HepG2 (cell line): Measurements from ENCODE around the gene SHF. TPM values are rescaled to one million over a fixed set of nuclear protein-coding genes. Genes with fewer than 3 reads are reported as not detected.

Experiments used
- ATAC-seq: fragments of 200-7000 bp; cut with Tn5 transposase; 3 replicates; pipeline ENCODE4 v1.9.1; 2020; ENCODE audit warnings: mild to moderate bottlenecking, moderate library complexity
- BruUV-seq: library from RNA; stranded (reverse); fragments of 400-500 nt; replicated peaks from 2 replicates; lab custom pipeline; 2021; lab: Mats Ljungman, UMichigan
- CTCF ChIA-PET: fragments of 300-600 bp; formaldehyde crosslinking; extraction: SDS; loops from one replicate; lab custom pipeline; 2021; ENCODE audit warnings: low total read pairs, inconsistent platforms, low intra/inter-chr PET ratio; lab: Yijun Ruan, JAX
- POLR2A ChIA-PET: fragments of 350-600 bp; sonication (Branson Sonifier 250); formaldehyde crosslinking; loops from one replicate; lab custom pipeline; 2020; ENCODE audit warnings: antibody characterized with exemption, inconsistent platforms; lab: Yijun Ruan, JAX
- DNase-seq: peaks from one replicate; pipeline ENCODE4 v3.0.0-alpha.2; 2015; ENCODE audit warnings: low spot score
- FAIRE-seq: peaks from 3 replicates; lab custom pipeline; 2011; peaks lifted over from hg19 to GRCh38; lab: Jason Lieb, UNC
- H2AFZ ChIP-seq: one replicate; pipeline ENCODE4 v1.6.1; 2011; ENCODE audit warnings: low read length, inconsistent platforms
- H3K27ac ChIP-seq: fragments of 300-600 bp; 3 replicates; pipeline ENCODE4 v1.8.0; 2011; ENCODE audit warnings: mixed run types, mild to moderate bottlenecking, mixed read lengths, low read length, inconsistent platforms; ENCODE audit not compliant: insufficient read depth; ENCODE audit errors: extremely low read length
- H3K27me3 ChIP-seq, 2 experiments: fragments of 200-600 bp in 1 of 2; 2 replicates in 1 of 2; 3 replicates in 1 of 2; pipeline versions ENCODE4 v1.6.0 to v1.8.0; 2011; ENCODE audit warnings: low read length in 2 of 2, mild to moderate bottlenecking in 2 of 2, moderate library complexity in 2 of 2, inconsistent platforms in 1 of 2; ENCODE audit not compliant: insufficient read depth in 2 of 2, control insufficient read depth in 1 of 2
- H3K36me3 ChIP-seq, 2 experiments: fragments of 200-600 bp in 1 of 2; replicated peaks in 1 of 2; 2 replicates in 1 of 2; 3 replicates in 1 of 2; pipeline versions ENCODE4 v1.5.1 to v1.8.0; 2011; ENCODE audit warnings: low read length in 2 of 2, inconsistent platforms in 1 of 2; ENCODE audit not compliant: insufficient read depth in 2 of 2, control insufficient read depth in 1 of 2
- H3K4me1 ChIP-seq: 2 replicates; pipeline ENCODE4 v1.5.1; 2012; ENCODE audit warnings: low read length, inconsistent platforms; ENCODE audit not compliant: insufficient read depth
- H3K4me2 ChIP-seq: 2 replicates; pipeline ENCODE4 v1.6.0; 2011; ENCODE audit warnings: low read depth, low read length, inconsistent platforms
- H3K4me3 ChIP-seq, 3 experiments: fragments of 200-600 bp in 1 of 3; sonication (generic), shearing (Covaris generic) in 1 of 3; replicated peaks in 1 of 3; 2 replicates each; pipeline ENCODE4 v1.5.1; 2011 to 2016; ENCODE audit warnings: low read length in 3 of 3, inconsistent platforms in 2 of 3, low read depth in 2 of 3, mild to moderate bottlenecking in 2 of 3, control low read depth in 1 of 3, mixed read lengths in 1 of 3; ENCODE audit not compliant: insufficient read depth in 1 of 3
- H3K79me2 ChIP-seq: one replicate; pipeline ENCODE4 v1.6.1; 2011; ENCODE audit warnings: low read length, inconsistent platforms; ENCODE audit not compliant: insufficient read depth
- H3K9ac ChIP-seq: 2 replicates; pipeline ENCODE4 v1.6.0; 2011; ENCODE audit warnings: mild to moderate bottlenecking, low read depth, low read length, inconsistent platforms; ENCODE audit not compliant: insufficient read depth
- H3K9me3 ChIP-seq: 2 replicates; pipeline ENCODE4 v1.5.1; 2012; ENCODE audit warnings: mild to moderate bottlenecking, low read length
- H4K20me1 ChIP-seq: 2 replicates; pipeline ENCODE4 v1.6.0; 2011; ENCODE audit warnings: inconsistent platforms, mild to moderate bottlenecking, low read length, moderate library complexity; ENCODE audit not compliant: insufficient read depth
- IRF9 ChIP-seq: sonication (generic); formaldehyde crosslinking; IDR thresholded peaks from 2 replicates; pipeline ENCODE4 v1.8.0; 2022; ENCODE audit warnings: missing genetic modification reagents, mild to moderate bottlenecking, borderline replicate concordance
- RXRB ChIP-seq: IDR thresholded peaks from 2 replicates; pipeline ENCODE4 v1.6.1; 2016; ENCODE audit warnings: borderline replicate concordance, missing genetic modification reagents, missing compliant biosample characterization
- TCF7L2 ChIP-seq: IDR thresholded peaks from 2 replicates; pipeline ENCODE4 v1.6.1; 2011; ENCODE audit warnings: mild to moderate bottlenecking, low read depth, low read length, moderate library complexity
- ZBTB38 ChIP-seq: sonication (generic); formaldehyde crosslinking; IDR thresholded peaks from 2 replicates; pipeline ENCODE4 v1.5.1; 2020; ENCODE audit warnings: mild to moderate bottlenecking, missing genetic modification reagents
- ZFP37 ChIP-seq: sonication (generic); formaldehyde crosslinking; IDR thresholded peaks from 2 replicates; pipeline ENCODE4 v1.4.0; 2020; ENCODE audit warnings: missing genetic modification reagents, borderline replicate concordance
- WGBS: methylation state at CpG from one replicate; pipeline ENCODE4 v1.1.6; 2017; ENCODE audit warnings: low lambda C conversion rate; 5-methylcytosine and 5-hydroxymethylcytosine counted together
- in situ Hi-C: cut with HindIII; loops from 2 replicates; pipeline ENCODE4 v1.10.0; 2017; ENCODE audit warnings: low pct_unique_long_range_greater_than_20kb; ENCODE audit not compliant: extremely low pct_ligation_motif_present
- intact Hi-C: fragments of 100-400 bp; cut with micrococcal nuclease; formaldehyde crosslinking; loops from one replicate; pipeline ENCODE4 v1.10.0; 2022; ENCODE audit not compliant: unreplicated experiment
- polyA plus RNA-seq, 8 experiments: library from polyadenylated mRNA; depleted of rRNA in 3 of 8; stranded (reverse) in 7 of 8; unstranded in 1 of 8; fragments of >200 nt; fragmentation: Illumina TruSeq in 4 of 8; extraction: Trizol in 4 of 8; gene quantifications; 2 replicates each; pipeline versions ENCODE4 v1.2.1 to v1.2.3, GENCODE V29; 2011 to 2016; ENCODE audit warnings: low read depth in 4 of 8, missing spikeins in 1 of 8, mixed read lengths in 1 of 8; ENCODE audit not compliant: insufficient read depth in 1 of 8
- total RNA-seq, 5 experiments: library from RNA; depleted of rRNA; stranded (reverse); fragments of >200 nt; fragmentation: Illumina TruSeq; extraction: Trizol; gene quantifications; 2 replicates each; pipeline ENCODE4 v1.2.3, GENCODE V29; 2016; ENCODE audit warnings: low read depth in 1 of 5
- TF ChIP-seq, protein P1 (sequence below): IDR thresholded peaks from 2 replicates; pipeline ENCODE4 v1.4.0; 2020; ENCODE audit warnings: mild to moderate bottlenecking, missing genetic modification reagents
- TF ChIP-seq, protein P2 (sequence below): IDR thresholded peaks from 2 replicates; pipeline ENCODE4 v1.6.1; 2016; ENCODE audit warnings: control low read depth

The SHF gene
- total and polyA plus RNA-seq, 2 of the 13 experiments (the other 11 are each of a cell fraction or from before 2014, with no cell fraction given), result 20.9 to 25.5 TPM

DNA sequence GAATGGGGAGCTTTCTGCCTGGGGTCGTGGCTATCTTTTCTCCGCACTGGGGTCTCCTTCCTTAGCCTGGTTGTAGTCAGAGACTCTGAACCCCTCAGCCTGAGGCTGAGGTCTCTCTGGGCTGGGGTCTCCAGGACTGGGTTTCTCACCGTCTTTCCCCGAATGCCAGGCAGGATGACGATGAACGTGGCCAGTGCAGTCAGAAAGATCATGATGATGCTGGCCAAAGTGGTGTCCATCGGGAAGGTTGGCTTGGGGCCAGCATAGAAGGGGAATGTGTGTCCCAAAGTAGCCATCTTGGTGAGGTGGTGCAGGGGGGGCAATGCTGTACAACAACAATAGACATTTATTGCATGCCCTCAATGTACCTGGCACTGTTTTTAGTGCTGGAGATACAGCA is 65.0 kb downstream of the SHF start:
- WGBS, result 83% methylated on average over 7 of the region's 7 CpGs
- H3K9me3 ChIP-seq, result no peaks in the 10 kb centered on the region
- ATAC-seq (no peak), FAIRE-seq (no peak)
- BruUV-seq, result no TSS peak
- H3K79me2 ChIP-seq, result no peaks in the 10 kb centered on the region
- no peak overlapping the region for H2AFZ ChIP-seq
- peaks cover 0 to 3% of the 10 kb centered on the region in 2 experiments; a peak in 3 of 5 replicates for H3K27me3 ChIP-seq
- no peaks in the 10 kb centered on the region for H4K20me1 ChIP-seq
- H3K4me2 ChIP-seq, result no peak overlapping the region
- no peak overlapping the region for H3K27ac ChIP-seq
- POLR2A ChIA-PET, result no interaction called here
- no peaks in the 10 kb centered on the region for H3K36me3 ChIP-seq
- TF ChIP-seq IRF9 (no peak), RXRB (no peak), ZFP37 (CRISPR knock-in tag) (no peak), ZBTB38 (no peak), TCF7L2 (no peak)
- TF ChIP-seq, protein P1, sequence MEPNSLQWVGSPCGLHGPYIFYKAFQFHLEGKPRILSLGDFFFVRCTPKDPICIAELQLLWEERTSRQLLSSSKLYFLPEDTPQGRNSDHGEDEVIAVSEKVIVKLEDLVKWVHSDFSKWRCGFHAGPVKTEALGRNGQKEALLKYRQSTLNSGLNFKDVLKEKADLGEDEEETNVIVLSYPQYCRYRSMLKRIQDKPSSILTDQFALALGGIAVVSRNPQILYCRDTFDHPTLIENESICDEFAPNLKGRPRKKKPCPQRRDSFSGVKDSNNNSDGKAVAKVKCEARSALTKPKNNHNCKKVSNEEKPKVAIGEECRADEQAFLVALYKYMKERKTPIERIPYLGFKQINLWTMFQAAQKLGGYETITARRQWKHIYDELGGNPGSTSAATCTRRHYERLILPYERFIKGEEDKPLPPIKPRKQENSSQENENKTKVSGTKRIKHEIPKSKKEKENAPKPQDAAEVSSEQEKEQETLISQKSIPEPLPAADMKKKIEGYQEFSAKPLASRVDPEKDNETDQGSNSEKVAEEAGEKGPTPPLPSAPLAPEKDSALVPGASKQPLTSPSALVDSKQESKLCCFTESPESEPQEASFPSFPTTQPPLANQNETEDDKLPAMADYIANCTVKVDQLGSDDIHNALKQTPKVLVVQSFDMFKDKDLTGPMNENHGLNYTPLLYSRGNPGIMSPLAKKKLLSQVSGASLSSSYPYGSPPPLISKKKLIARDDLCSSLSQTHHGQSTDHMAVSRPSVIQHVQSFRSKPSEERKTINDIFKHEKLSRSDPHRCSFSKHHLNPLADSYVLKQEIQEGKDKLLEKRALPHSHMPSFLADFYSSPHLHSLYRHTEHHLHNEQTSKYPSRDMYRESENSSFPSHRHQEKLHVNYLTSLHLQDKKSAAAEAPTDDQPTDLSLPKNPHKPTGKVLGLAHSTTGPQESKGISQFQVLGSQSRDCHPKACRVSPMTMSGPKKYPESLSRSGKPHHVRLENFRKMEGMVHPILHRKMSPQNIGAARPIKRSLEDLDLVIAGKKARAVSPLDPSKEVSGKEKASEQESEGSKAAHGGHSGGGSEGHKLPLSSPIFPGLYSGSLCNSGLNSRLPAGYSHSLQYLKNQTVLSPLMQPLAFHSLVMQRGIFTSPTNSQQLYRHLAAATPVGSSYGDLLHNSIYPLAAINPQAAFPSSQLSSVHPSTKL (CRISPR knock-in tag), result no peak
- TF ChIP-seq, protein P2, sequence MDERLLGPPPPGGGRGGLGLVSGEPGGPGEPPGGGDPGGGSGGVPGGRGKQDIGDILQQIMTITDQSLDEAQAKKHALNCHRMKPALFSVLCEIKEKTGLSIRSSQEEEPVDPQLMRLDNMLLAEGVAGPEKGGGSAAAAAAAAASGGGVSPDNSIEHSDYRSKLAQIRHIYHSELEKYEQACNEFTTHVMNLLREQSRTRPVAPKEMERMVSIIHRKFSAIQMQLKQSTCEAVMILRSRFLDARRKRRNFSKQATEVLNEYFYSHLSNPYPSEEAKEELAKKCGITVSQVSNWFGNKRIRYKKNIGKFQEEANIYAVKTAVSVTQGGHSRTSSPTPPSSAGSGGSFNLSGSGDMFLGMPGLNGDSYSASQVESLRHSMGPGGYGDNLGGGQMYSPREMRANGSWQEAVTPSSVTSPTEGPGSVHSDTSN (CRISPR knock-in tag), result no peak
- TF ChIP-seq, all 625 proteins: peak for 0
- CTCF ChIA-PET, result no interaction called here
- in situ Hi-C loops (loop anchor here (10.0 kb wide), 2 partner anchors 58 to 158 kb away; no protein-coding TSS in a partner anchor), intact Hi-C loops (no loop called here)
- DNase-seq, result no peak
- Histone ChIP-seq H3K4me1 (peaks cover 3% of the 10 kb centered on the region), H3K4me3 (no peak overlapping the region), H3K9ac (no peak overlapping the region)
